Neuronal stem cell (in vitro differentiated cells): ENCODE measurements around the gene CLIC1.

Experiments
- DNase-seq: peaks from one replicate; pipeline ENCODE4 v3.0.0-alpha.2; 2013; ENCODE audit warnings: low spot score
- H2AFZ ChIP-seq: one replicate; pipeline ENCODE4 v1.6.1; 2013; ENCODE audit warnings: mild to moderate bottlenecking, low read length, inconsistent platforms
- H2AK5ac ChIP-seq: 2 replicates; pipeline ENCODE4 v1.6.1; 2013; ENCODE audit warnings: low read depth, mild to moderate bottlenecking, inconsistent platforms, low read length, moderate library complexity, mixed read lengths
- H2BK120ac ChIP-seq: 2 replicates; pipeline ENCODE4 v1.6.1; 2013; ENCODE audit warnings: low read depth, mild to moderate bottlenecking, inconsistent platforms, low read length, moderate library complexity, mixed read lengths
- H2BK12ac ChIP-seq: one replicate; pipeline ENCODE4 v1.6.1; 2013; ENCODE audit warnings: low read length, inconsistent platforms
- H2BK15ac ChIP-seq: 2 replicates; pipeline ENCODE4 v1.6.1; 2013; ENCODE audit warnings: mild to moderate bottlenecking, low read length, inconsistent platforms, mixed read lengths
- H2BK5ac ChIP-seq: one replicate; pipeline ENCODE4 v1.6.1; 2013; ENCODE audit warnings: inconsistent platforms, mild to moderate bottlenecking, low read length, moderate library complexity
- H3K14ac ChIP-seq: one replicate; pipeline ENCODE4 v1.6.1; 2013; ENCODE audit warnings: low read length, inconsistent platforms
- H3K18ac ChIP-seq: 2 replicates; pipeline ENCODE4 v1.6.1; 2013; ENCODE audit warnings: low read length, inconsistent platforms
- H3K23ac ChIP-seq: 2 replicates; pipeline ENCODE4 v1.6.1; 2013; ENCODE audit warnings: low read depth, mild to moderate bottlenecking, mixed read lengths, low read length, inconsistent platforms; ENCODE audit not compliant: poor library complexity
- H3K27ac ChIP-seq: replicated peaks from 3 replicates; pipeline ENCODE4 v1.5.1; 2013; ENCODE audit warnings: low read length, inconsistent platforms
- H3K27me3 ChIP-seq, 3 experiments: 2 replicates each; pipeline ENCODE4 v1.6.1; 2013; ENCODE audit warnings: low read length in 3 of 3, mild to moderate bottlenecking in 2 of 3, inconsistent platforms in 1 of 3, low read depth in 1 of 3, mixed read lengths in 1 of 3, moderate library complexity in 1 of 3; ENCODE audit not compliant: control insufficient read depth in 3 of 3, insufficient read depth in 3 of 3
- H3K36me3 ChIP-seq, 2 donors: replicated peaks in 1 of 2; 2 replicates each; pipeline ENCODE4 v1.6.1; 2013; ENCODE audit warnings: low read length in 2 of 2; ENCODE audit not compliant: control insufficient read depth in 2 of 2, insufficient read depth in 2 of 2
- H3K4ac ChIP-seq: 2 replicates; pipeline ENCODE4 v1.6.1; 2013; ENCODE audit warnings: inconsistent platforms, mild to moderate bottlenecking, low read length, moderate library complexity
- H3K4me1 ChIP-seq, 2 donors: 1 replicate in 1 of 2; 2 replicates in 1 of 2; pipeline ENCODE4 v1.6.1; 2013; ENCODE audit warnings: low read length in 2 of 2, low read depth in 1 of 2; ENCODE audit not compliant: control insufficient read depth in 2 of 2, insufficient read depth in 1 of 2
- H3K4me2 ChIP-seq: one replicate; pipeline ENCODE4 v1.6.1; 2013; ENCODE audit warnings: mild to moderate bottlenecking, low read length, inconsistent platforms; ENCODE audit not compliant: insufficient read depth, poor library complexity, severe bottlenecking
- H3K4me3 ChIP-seq, 2 donors: 2 replicates each; pipeline ENCODE4 v1.5.1; 2013; ENCODE audit warnings: low read length in 2 of 2, mild to moderate bottlenecking in 2 of 2, inconsistent platforms in 1 of 2, moderate library complexity in 1 of 2
- H3K79me1 ChIP-seq: one replicate; pipeline ENCODE4 v1.6.1; 2013; ENCODE audit warnings: low read depth, mild to moderate bottlenecking, inconsistent platforms, low read length, moderate library complexity
- H3K9ac ChIP-seq: one replicate; pipeline ENCODE4 v1.6.1; 2013; ENCODE audit warnings: mild to moderate bottlenecking, low read depth, low read length, inconsistent platforms; ENCODE audit not compliant: poor library complexity
- H3K9me3 ChIP-seq, 2 donors: replicated peaks in 1 of 2; 2 replicates each; pipeline versions ENCODE3 to v1.6.1; 2013; ENCODE audit warnings: low read length in 2 of 2, mild to moderate bottlenecking in 2 of 2, inconsistent platforms in 1 of 2, low read depth in 1 of 2, mixed read lengths in 1 of 2, moderate library complexity in 1 of 2; ENCODE audit not compliant: control insufficient read depth in 2 of 2, insufficient read depth in 1 of 2
- H4K8ac ChIP-seq: one replicate; pipeline ENCODE4 v1.6.1; 2013; ENCODE audit warnings: low read depth, mild to moderate bottlenecking, inconsistent platforms, low read length, moderate library complexity
- H4K91ac ChIP-seq: one replicate; pipeline ENCODE4 v1.6.1; 2013; ENCODE audit warnings: low read length, low read depth, mild to moderate bottlenecking, inconsistent platforms; ENCODE audit not compliant: poor library complexity
- WGBS, 2 donors: extraction: QIAGEN DNeasy Blood & Tissue Kit; methylation state at CpG; one replicate each; pipeline ENCODE4 v1.1.7; 2013; ENCODE audit warnings: missing lambda C conversion rate in 2 of 2, mixed read lengths in 1 of 2; ENCODE audit not compliant: insufficient read length in 2 of 2, insufficient replicate concordance in 1 of 2; ENCODE audit errors: extremely low coverage in 2 of 2; 5-methylcytosine and 5-hydroxymethylcytosine counted together

CLIC1 gene

DNA sequence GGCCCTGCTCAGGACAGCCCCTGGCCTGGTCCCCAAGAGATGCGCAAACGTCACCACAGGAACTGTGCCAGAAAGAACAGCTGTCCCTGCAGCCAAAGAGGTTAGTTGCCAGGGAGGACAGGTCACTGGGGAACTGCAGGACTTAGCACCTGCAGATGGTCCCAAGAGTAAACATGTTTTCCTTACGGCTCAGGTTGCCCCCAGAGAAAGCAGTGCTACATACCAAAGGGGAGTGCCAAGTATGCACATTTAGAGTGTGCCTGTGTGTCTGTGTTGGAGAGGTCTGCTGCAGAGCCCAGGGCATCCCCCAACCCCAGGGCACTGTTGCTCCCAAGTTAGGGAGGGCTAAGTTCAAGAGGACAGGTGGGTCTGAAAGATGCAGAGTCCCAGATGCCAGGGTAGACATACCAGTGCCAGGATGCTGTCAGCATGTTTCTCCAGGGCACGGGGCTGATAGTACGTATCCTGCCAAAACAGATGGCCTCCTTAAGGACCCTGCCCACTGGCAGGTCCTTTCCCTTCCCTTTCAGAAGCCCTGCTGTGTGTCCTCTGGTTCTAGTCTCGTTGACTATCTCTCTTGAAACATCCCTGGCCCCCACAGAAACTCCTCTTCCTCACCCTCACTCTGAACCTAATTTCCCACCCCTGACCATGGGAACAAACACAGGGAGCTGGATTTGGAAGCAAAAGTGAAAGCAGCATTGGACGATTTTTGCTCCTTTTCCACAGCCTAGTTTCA is 34.5 kb downstream of the CLIC1 start:
- no peak overlapping the region for H2AK5ac ChIP-seq
- no peak overlapping the region for H3K4ac ChIP-seq
- H3K36me3 ChIP-seq = peaks cover 8 to 45% of the 10 kb centered on the region in 2 donors
- no CpG with 5 or more reads among the region's 7 CpGs for WGBS, 2 donors
- no peak overlapping the region for H3K14ac ChIP-seq
- H3K27me3 ChIP-seq = no peaks in the 10 kb centered on the region
- H3K4me2 ChIP-seq = peak overlapping the region; percentile 75
- peaks cover 6 to 7% of the 10 kb centered on the region in 2 donors for H3K4me1 ChIP-seq
- no peak overlapping the region for H3K18ac ChIP-seq
- peak overlapping the region; percentile 77 to 88 for H3K4me3 ChIP-seq
- no peak for DNase-seq
- no peaks in the 10 kb centered on the region for H3K9me3 ChIP-seq
- H4K8ac ChIP-seq = no peak overlapping the region
- no peak overlapping the region for H2BK15ac ChIP-seq
- no peak overlapping the region for H2BK5ac ChIP-seq
- H4K91ac ChIP-seq = no peak overlapping the region
- no peak overlapping the region for H2BK120ac ChIP-seq
- no peak overlapping the region for H2BK12ac ChIP-seq
- peak overlapping the region; percentile 88 for H2AFZ ChIP-seq
- peaks cover 3% of the 10 kb centered on the region for H3K79me1 ChIP-seq
- no peak overlapping the region for H3K27ac ChIP-seq
- peak overlapping the region; percentile 6 for H3K23ac ChIP-seq
- peak overlapping the region; percentile 78 for H3K9ac ChIP-seq

GRCh38 chr6:31700740-31701401 is 35.5 kb downstream of the CLIC1 start:
- Histone ChIP-seq H3K4me2 (no peak overlapping the region), H4K8ac (no peak overlapping the region), H3K4me3 (peak overlapping the region in 1 of 2 donors; percentile 14), H2BK5ac (no peak overlapping the region), H2BK120ac (no peak overlapping the region), H3K27me3 (no peaks in the 10 kb centered on the region), H3K18ac (no peak overlapping the region), H3K79me1 (peaks cover 3% of the 10 kb centered on the region), H3K36me3 (peaks cover 12 to 54% of the 10 kb centered on the region in 2 donors), H3K4ac (no peak overlapping the region), H2BK12ac (no peak overlapping the region), H2AK5ac (no peak overlapping the region), H2AFZ (no peak overlapping the region), H3K23ac (no peak overlapping the region), H4K91ac (no peak overlapping the region), H2BK15ac (no peak overlapping the region), H3K4me1 (peaks cover 6 to 7% of the 10 kb centered on the region in 2 donors), H3K27ac (no peak overlapping the region), H3K9me3 (no peaks in the 10 kb centered on the region), H3K14ac (no peak overlapping the region), H3K9ac (no peak overlapping the region)
- DNase-seq = no peak
- WGBS, 2 donors = no CpG with 5 or more reads among the region's 5 CpGs

DNA sequence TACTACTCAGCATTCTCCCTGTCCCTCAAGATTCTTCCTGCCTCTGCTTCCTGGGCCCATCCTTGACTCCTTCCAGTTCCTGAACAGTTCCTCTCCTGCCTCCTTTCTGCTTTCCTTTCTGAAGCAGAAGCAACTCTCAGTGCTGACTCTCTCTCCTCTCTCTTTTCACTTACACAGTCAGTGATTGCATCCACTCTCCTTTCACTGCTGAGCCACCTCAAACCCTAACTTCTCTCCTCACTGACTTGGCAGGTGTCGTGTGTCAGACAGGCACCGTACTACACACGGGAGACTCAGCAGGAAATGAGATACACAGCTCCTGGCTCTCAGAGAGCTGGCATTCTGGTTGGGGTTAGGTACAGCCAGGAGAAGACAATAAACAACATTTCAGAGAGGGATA is 38.8 kb downstream of the CLIC1 start:
- no CpG with 5 or more reads among the region's 3 CpGs for WGBS, 2 donors
- Histone ChIP-seq H4K91ac (no peak overlapping the region), H3K4me3 (peak overlapping the region in 1 of 2 donors; percentile 17), H3K79me1 (peaks cover 3% of the 10 kb centered on the region), H2AK5ac (no peak overlapping the region), H3K9me3 (no peaks in the 10 kb centered on the region), H2BK5ac (no peak overlapping the region), H3K4me2 (no peak overlapping the region), H3K4ac (no peak overlapping the region), H3K14ac (no peak overlapping the region), H2BK120ac (no peak overlapping the region), H3K23ac (no peak overlapping the region), H3K18ac (no peak overlapping the region), H3K4me1 (peaks cover 6 to 7% of the 10 kb centered on the region in 2 donors), H3K36me3 (peaks cover 22 to 85% of the 10 kb centered on the region in 2 donors), H2BK15ac (no peak overlapping the region), H4K8ac (no peak overlapping the region), H3K27me3 (no peaks in the 10 kb centered on the region), H2BK12ac (no peak overlapping the region), H3K27ac (no peak overlapping the region), H2AFZ (no peak overlapping the region), H3K9ac (no peak overlapping the region)
- DNase-seq = no peak

- DNase-seq = no peak
- Histone ChIP-seq H2BK120ac (no peak overlapping the region), H2AFZ (no peak overlapping the region), H2BK12ac (no peak overlapping the region), H2AK5ac (no peak overlapping the region), H3K4me3 (peak overlapping the region in 1 of 2 donors; percentile 16), H3K18ac (no peak overlapping the region), H3K4ac (no peak overlapping the region), H3K4me2 (no peak overlapping the region), H4K91ac (no peak overlapping the region), H2BK5ac (no peak overlapping the region), H3K4me1 (peaks cover 0 to 2% of the 10 kb centered on the region in 2 donors), H3K36me3 (peaks cover 41 to 94% of the 10 kb centered on the region in 2 donors), H3K27ac (no peak overlapping the region), H3K79me1 (no peaks in the 10 kb centered on the region), H3K14ac (no peak overlapping the region), H3K9ac (no peak overlapping the region), H2BK15ac (no peak overlapping the region), H3K27me3 (no peaks in the 10 kb centered on the region), H4K8ac (no peak overlapping the region), H3K23ac (no peak overlapping the region), H3K9me3 (no peaks in the 10 kb centered on the region)
- WGBS, 2 donors = no CpG with 5 or more reads among the region's 6 CpGs
These were observed 42.8 kb downstream of the CLIC1 start for GRCh38 chr6:31693535-31693934.
